ENCODE results near the gene SLC41A1. TPM values are rescaled to one million over a fixed set of nuclear protein-coding genes. Genes with fewer than 3 reads are reported as not detected.

Gene SLC41A1
- total RNA-seq, 3 donors from 2014 or later, result 13.9 to 18.0 (median 16.8) TPM

DNA sequence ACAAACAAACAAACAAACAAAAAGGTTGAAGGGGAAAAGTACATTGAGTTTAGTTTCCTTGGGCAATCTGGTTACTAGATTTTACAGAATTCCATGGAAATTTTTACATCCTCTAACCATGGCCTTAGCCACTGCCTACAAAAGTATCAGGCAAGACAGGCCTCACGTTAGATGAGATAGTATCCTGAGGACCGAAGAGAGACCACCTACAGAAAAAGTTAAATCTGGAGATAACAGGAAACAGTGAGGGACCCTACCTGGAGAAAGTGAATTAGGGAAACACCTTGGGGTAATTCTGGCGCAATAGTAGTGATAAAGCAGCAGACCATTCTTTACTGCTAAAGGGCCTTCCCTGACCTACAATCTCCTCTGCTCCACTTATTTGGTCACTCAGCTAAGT is 46.4 kb downstream of the SLC41A1 start:
- Histone ChIP-seq H3K27ac (no peak overlapping the region), H3K4me1 (no peaks in the 10 kb centered on the region), H3K9me3 (no peaks in the 10 kb centered on the region), H3K27me3 (no peaks in the 10 kb centered on the region), H3K36me3 (no peaks in the 10 kb centered on the region), H3K4me3 (no peak overlapping the region)
- intact Hi-C loops (cut with DNase I; ENCODE audit: low total_unique reads), result no loop called here
- no peak for DNase-seq (ENCODE audit: low spot score in 2 of 2)
- TF ChIP-seq, protein P1, sequence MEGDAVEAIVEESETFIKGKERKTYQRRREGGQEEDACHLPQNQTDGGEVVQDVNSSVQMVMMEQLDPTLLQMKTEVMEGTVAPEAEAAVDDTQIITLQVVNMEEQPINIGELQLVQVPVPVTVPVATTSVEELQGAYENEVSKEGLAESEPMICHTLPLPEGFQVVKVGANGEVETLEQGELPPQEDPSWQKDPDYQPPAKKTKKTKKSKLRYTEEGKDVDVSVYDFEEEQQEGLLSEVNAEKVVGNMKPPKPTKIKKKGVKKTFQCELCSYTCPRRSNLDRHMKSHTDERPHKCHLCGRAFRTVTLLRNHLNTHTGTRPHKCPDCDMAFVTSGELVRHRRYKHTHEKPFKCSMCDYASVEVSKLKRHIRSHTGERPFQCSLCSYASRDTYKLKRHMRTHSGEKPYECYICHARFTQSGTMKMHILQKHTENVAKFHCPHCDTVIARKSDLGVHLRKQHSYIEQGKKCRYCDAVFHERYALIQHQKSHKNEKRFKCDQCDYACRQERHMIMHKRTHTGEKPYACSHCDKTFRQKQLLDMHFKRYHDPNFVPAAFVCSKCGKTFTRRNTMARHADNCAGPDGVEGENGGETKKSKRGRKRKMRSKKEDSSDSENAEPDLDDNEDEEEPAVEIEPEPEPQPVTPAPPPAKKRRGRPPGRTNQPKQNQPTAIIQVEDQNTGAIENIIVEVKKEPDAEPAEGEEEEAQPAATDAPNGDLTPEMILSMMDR (IDR thresholded peaks at IDR 0.05), result no peak
- TF ChIP-seq POLR2A (IDR thresholded peaks at IDR 0.05) (no peak), POLR2AphosphoS5 (IDR thresholded peaks at IDR 0.05) (no peak)

DNA sequence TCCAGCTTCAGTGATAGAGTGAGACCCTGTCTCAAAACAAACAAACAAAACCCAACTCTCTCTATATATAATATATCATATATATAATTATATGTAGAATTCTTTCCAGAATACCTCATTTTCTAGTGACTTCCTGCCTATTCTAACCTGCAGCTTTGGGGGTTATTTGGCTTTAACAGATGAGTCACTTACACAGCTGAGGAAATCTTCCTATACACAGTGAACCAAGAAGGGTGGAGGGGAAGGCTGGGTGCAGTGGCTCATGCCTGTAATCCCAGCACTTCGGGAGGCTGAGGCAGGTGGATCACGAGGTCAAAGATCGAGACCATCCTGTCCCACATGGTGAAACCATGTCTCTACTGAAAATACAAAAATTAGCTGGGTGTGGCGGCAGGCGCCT is 47.0 kb downstream of the SLC41A1 start:
- no peak for DNase-seq (ENCODE audit: low spot score in 2 of 2)
- TF ChIP-seq POLR2AphosphoS5 (IDR thresholded peaks at IDR 0.05) (no peak), POLR2A (IDR thresholded peaks at IDR 0.05) (no peak)
- TF ChIP-seq, protein P1 (IDR thresholded peaks at IDR 0.05), result no peak
- Histone ChIP-seq H3K4me3 (no peak overlapping the region), H3K36me3 (no peaks in the 10 kb centered on the region), H3K27ac (no peak overlapping the region), H3K27me3 (no peaks in the 10 kb centered on the region), H3K9me3 (no peaks in the 10 kb centered on the region), H3K4me1 (no peaks in the 10 kb centered on the region)
- intact Hi-C loops (cut with DNase I; ENCODE audit: low total_unique reads), result no loop called here

DNA sequence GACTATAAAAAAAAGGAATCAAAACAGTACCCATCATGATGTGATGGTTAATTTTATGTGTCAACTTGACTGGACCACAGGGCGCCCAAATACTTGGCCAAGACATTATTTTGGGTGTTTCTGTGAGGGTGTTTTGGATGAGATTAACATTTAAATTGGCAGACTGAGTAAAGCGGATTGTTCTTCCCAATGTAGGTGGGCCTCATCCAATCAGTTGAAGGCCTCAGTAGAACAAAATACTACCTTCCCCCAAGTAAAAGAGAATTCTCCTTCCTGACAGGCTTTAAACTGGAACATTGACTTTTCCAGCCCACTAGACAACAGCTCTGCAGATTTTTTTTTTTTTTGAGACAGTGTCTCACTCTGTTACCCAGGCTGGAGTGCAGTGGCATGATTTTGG is 48.4 kb downstream of the SLC41A1 start:
- Histone ChIP-seq H3K36me3 (no peaks in the 10 kb centered on the region), H3K27ac (no peak overlapping the region), H3K4me1 (no peaks in the 10 kb centered on the region), H3K4me3 (no peak overlapping the region), H3K27me3 (no peaks in the 10 kb centered on the region), H3K9me3 (no peaks in the 10 kb centered on the region)
- intact Hi-C loops (cut with DNase I; ENCODE audit: low total_unique reads), result loop anchor here (5.0 kb wide), 1 partner anchor 467 kb away; no protein-coding TSS in a partner anchor
- no peak for DNase-seq (ENCODE audit: low spot score in 2 of 2)
- TF ChIP-seq, protein P1 (IDR thresholded peaks at IDR 0.05), result no peak
- no peak for TF ChIP-seq POLR2A (IDR thresholded peaks at IDR 0.05)
- no peak for TF ChIP-seq POLR2AphosphoS5 (IDR thresholded peaks at IDR 0.05)

- Histone ChIP-seq H3K4me3 (no peak overlapping the region), H3K27ac (no peak overlapping the region), H3K4me1 (no peaks in the 10 kb centered on the region), H3K36me3 (no peaks in the 10 kb centered on the region), H3K9me3 (no peaks in the 10 kb centered on the region), H3K27me3 (no peaks in the 10 kb centered on the region)
- TF ChIP-seq, protein P1 (IDR thresholded peaks at IDR 0.05), result no peak
- TF ChIP-seq POLR2A (IDR thresholded peaks at IDR 0.05) (no peak), POLR2AphosphoS5 (IDR thresholded peaks at IDR 0.05) (no peak)
- DNase-seq (ENCODE audit: low spot score in 2 of 2), result no peak
- intact Hi-C loops (cut with DNase I; ENCODE audit: low total_unique reads), result loop anchor here (5.0 kb wide), 1 partner anchor 467 kb away; no protein-coding TSS in a partner anchor
Measured at GRCh38 chr1:205763980-205764379, 49.0 kb downstream of the SLC41A1 start.

- Histone ChIP-seq H3K27me3 (no peaks in the 10 kb centered on the region), H3K36me3 (no peaks in the 10 kb centered on the region), H3K27ac (no peak overlapping the region), H3K4me3 (no peak overlapping the region), H3K4me1 (no peaks in the 10 kb centered on the region), H3K9me3 (no peaks in the 10 kb centered on the region)
- DNase-seq (ENCODE audit: low spot score in 2 of 2), result no peak
- TF ChIP-seq, protein P1 (IDR thresholded peaks at IDR 0.05), result no peak
- no peak for TF ChIP-seq POLR2A (IDR thresholded peaks at IDR 0.05)
- no peak for TF ChIP-seq POLR2AphosphoS5 (IDR thresholded peaks at IDR 0.05)
- intact Hi-C loops (cut with DNase I; ENCODE audit: low total_unique reads), result loop anchor here (5.0 kb wide), 1 partner anchor 463 kb away; no protein-coding TSS in a partner anchor
Measured at GRCh38 chr1:205760606-205761005, 52.4 kb downstream of the SLC41A1 start.

Measured in breast epithelium (tissue), 4 donors.